H1 (cell line): ENCODE data around the gene KCP. TPM values are rescaled to one million over a fixed set of nuclear protein-coding genes. Genes with fewer than 3 reads are reported as not detected.

Experiments
- CTCF ChIA-PET: fragments of 300-600 bp; sonication (Branson Sonifier 250); formaldehyde crosslinking; loops from one replicate; lab custom pipeline; 2021; ENCODE audit not compliant: partially characterized antibody; lab: Charles Lee
- POLR2A ChIA-PET: fragments of 300-600 bp; sonication (Branson Sonifier 250); formaldehyde crosslinking; loops from one replicate; lab custom pipeline; 2021; ENCODE audit warnings: inconsistent platforms; ENCODE audit not compliant: partially characterized antibody; lab: Charles Lee
- DNase-seq, 2 experiments: peaks; one replicate each; pipeline versions ENCODE4 v3.0.0 to v3.0.0-alpha.2; 2010 to 2022; ENCODE audit warnings: low spot score in 2 of 2, low read depth in 1 of 2, mixed read lengths in 1 of 2
- FAIRE-seq: peaks from 2 replicates; lab custom pipeline; 2011; peaks lifted over from hg19 to GRCh38; lab: Jason Lieb, UNC
- H2AFZ ChIP-seq: 2 replicates; pipeline ENCODE4 v1.8.1; 2012; ENCODE audit warnings: low read length, inconsistent platforms
- H2AK5ac ChIP-seq: 2 replicates; pipeline ENCODE4 v1.6.1; 2013; ENCODE audit warnings: low read depth, low read length
- H2BK120ac ChIP-seq: replicated peaks from 2 replicates; pipeline ENCODE3; 2013; ENCODE audit warnings: low read depth, low read length, inconsistent platforms
- H2BK12ac ChIP-seq: 2 replicates; pipeline ENCODE4 v1.6.1; 2013; ENCODE audit warnings: low read depth, low read length
- H2BK15ac ChIP-seq: 2 replicates; pipeline ENCODE4 v1.6.1; 2013; ENCODE audit warnings: low read length
- H2BK20ac ChIP-seq: 2 replicates; pipeline ENCODE4 v1.6.1; 2013; ENCODE audit warnings: low read length
- H2BK5ac ChIP-seq: 2 replicates; pipeline ENCODE4 v1.6.1; 2013; ENCODE audit warnings: low read depth, low read length
- H3K14ac ChIP-seq: 2 replicates; pipeline ENCODE4 v1.6.1; 2013; ENCODE audit warnings: inconsistent platforms; ENCODE audit not compliant: insufficient read length
- H3K18ac ChIP-seq: 2 replicates; pipeline ENCODE4 v1.6.1; 2013; ENCODE audit warnings: low read length; ENCODE audit errors: extremely low read depth
- H3K23ac ChIP-seq: 2 replicates; pipeline ENCODE4 v1.6.1; 2013; ENCODE audit warnings: inconsistent platforms; ENCODE audit not compliant: insufficient read length
- H3K23me2 ChIP-seq: 2 replicates; pipeline ENCODE4 v1.6.1; 2013; ENCODE audit warnings: low read depth, low read length
- H3K27ac ChIP-seq: 2 replicates; pipeline ENCODE4 v1.6.1; 2011; ENCODE audit warnings: low read depth, low read length, inconsistent platforms
- H3K27me3 ChIP-seq, 4 experiments: replicated peaks in 1 of 4; 1 replicate in 1 of 4; 2 replicates in 3 of 4; pipeline versions ENCODE4 v1.6.1 to v1.8.1; 2011 to 2013; ENCODE audit warnings: low read length in 3 of 4, mild to moderate bottlenecking in 3 of 4, inconsistent platforms in 2 of 4, mixed read lengths in 2 of 4, moderate library complexity in 1 of 4; ENCODE audit not compliant: control insufficient read depth in 3 of 4, insufficient read depth in 3 of 4; ENCODE audit errors: extremely low read depth in 1 of 4
- H3K36me3 ChIP-seq, 4 experiments: 2 replicates each; pipeline versions ENCODE4 v1.6.1 to v1.8.1; 2011 to 2013; ENCODE audit warnings: mild to moderate bottlenecking in 4 of 4, low read length in 3 of 4, moderate library complexity in 2 of 4, control low read depth in 1 of 4, inconsistent platforms in 1 of 4; ENCODE audit not compliant: insufficient read depth in 4 of 4, control insufficient read depth in 2 of 4
- H3K4ac ChIP-seq: replicated peaks from 2 replicates; pipeline ENCODE3; 2013; ENCODE audit warnings: low read length, low read depth, mixed read lengths, inconsistent platforms; ENCODE audit not compliant: insufficient read length
- H3K4me1 ChIP-seq, 4 experiments: replicated peaks in 1 of 4; 1 replicate in 1 of 4; 2 replicates in 3 of 4; pipeline versions ENCODE4 v1.6.1 to v1.8.1; 2011 to 2013; ENCODE audit warnings: low read length in 3 of 4, inconsistent platforms in 2 of 4, mixed read lengths in 1 of 4; ENCODE audit not compliant: insufficient read depth in 4 of 4, control insufficient read depth in 3 of 4
- H3K4me2 ChIP-seq, 2 experiments: 2 replicates each; pipeline versions ENCODE4 v1.6.1 to v1.8.1; 2011 to 2013; ENCODE audit warnings: low read depth in 2 of 2, low read length in 2 of 2, control low read depth in 1 of 2, inconsistent platforms in 1 of 2, mild to moderate bottlenecking in 1 of 2; ENCODE audit not compliant: insufficient read depth in 1 of 2
- H3K4me3 ChIP-seq, 4 experiments: fragments of 200-600, 300-600 bp in 1 of 4; sonication (generic), shearing (Covaris generic), sonication (Bioruptor Twin) in 1 of 4; 2 replicates each; pipeline versions ENCODE4 v1.5.1 to v1.8.1; 2011 to 2016; ENCODE audit warnings: low read length in 4 of 4, low read depth in 3 of 4, control low read depth in 2 of 4, inconsistent platforms in 2 of 4, mild to moderate bottlenecking in 2 of 4, mixed read lengths in 1 of 4, moderate library complexity in 1 of 4; ENCODE audit not compliant: insufficient read depth in 2 of 4; ENCODE audit errors: extremely low read depth in 1 of 4
- H3K56ac ChIP-seq: replicated peaks from 2 replicates; pipeline ENCODE3; 2013; ENCODE audit warnings: low read depth, mild to moderate bottlenecking, mixed read lengths, low read length, inconsistent platforms; ENCODE audit not compliant: insufficient read length
- H3K79me1 ChIP-seq: 2 replicates; pipeline ENCODE4 v1.6.1; 2013; ENCODE audit warnings: low read depth, low read length, control low read depth
- H3K79me2 ChIP-seq, 2 experiments: 2 replicates each; pipeline versions ENCODE4 v1.6.1 to v1.8.1; 2012 to 2013; ENCODE audit warnings: low read length in 2 of 2, mild to moderate bottlenecking in 2 of 2, inconsistent platforms in 1 of 2; ENCODE audit not compliant: insufficient read depth in 2 of 2, control insufficient read depth in 1 of 2
- H3K9ac ChIP-seq, 4 experiments: replicated peaks in 1 of 4; 1 replicate in 1 of 4; 2 replicates in 3 of 4; pipeline versions ENCODE4 v1.6.1 to v1.8.1; 2011 to 2013; ENCODE audit warnings: low read depth in 3 of 4, low read length in 3 of 4, control low read depth in 2 of 4, mild to moderate bottlenecking in 2 of 4, moderate library complexity in 2 of 4, inconsistent platforms in 1 of 4; ENCODE audit errors: extremely low read depth in 1 of 4
- H3K9me3 ChIP-seq, 2 experiments: 2 replicates each; pipeline versions ENCODE4 v1.6.1 to v1.8.1; 2012 to 2013; ENCODE audit warnings: mild to moderate bottlenecking in 2 of 2, moderate library complexity in 2 of 2, control low read depth in 1 of 2, inconsistent platforms in 1 of 2, low read depth in 1 of 2, low read length in 1 of 2, mixed read lengths in 1 of 2; ENCODE audit not compliant: insufficient read depth in 2 of 2
- H4K20me1 ChIP-seq, 2 experiments: replicated peaks in 1 of 2; 2 replicates each; pipeline versions ENCODE3 to v1.8.1; 2011 to 2013; ENCODE audit warnings: inconsistent platforms in 2 of 2, low read length in 2 of 2, mild to moderate bottlenecking in 1 of 2; ENCODE audit not compliant: insufficient read depth in 2 of 2, control insufficient read depth in 1 of 2
- H4K5ac ChIP-seq: 2 replicates; pipeline ENCODE4 v1.6.1; 2013; ENCODE audit warnings: low read length, low read depth, mixed read lengths, inconsistent platforms; ENCODE audit not compliant: insufficient read length
- H4K8ac ChIP-seq: 2 replicates; pipeline ENCODE4 v1.8.0; 2013; ENCODE audit warnings: mild to moderate bottlenecking, moderate library complexity, low read length, inconsistent platforms; ENCODE audit not compliant: insufficient read depth; ENCODE audit errors: extremely low read depth
- H4K91ac ChIP-seq: replicated peaks from 2 replicates; pipeline ENCODE3; 2013; ENCODE audit warnings: low read length, mixed read lengths, inconsistent platforms; ENCODE audit not compliant: insufficient read length
- CTBP2 ChIP-seq: IDR thresholded peaks from 2 replicates; pipeline ENCODE4 v1.7.0; 2011; ENCODE audit warnings: borderline replicate concordance, mild to moderate bottlenecking, moderate library complexity, mixed read lengths, low read length; ENCODE audit not compliant: insufficient read depth, insufficient read length
- JUND ChIP-seq: IDR thresholded peaks from 2 replicates; pipeline ENCODE4 v1.6.1; 2011; ENCODE audit warnings: mild to moderate bottlenecking, improper control_type of control experiment, low read length
- KDM4A ChIP-seq: IDR thresholded peaks from one replicate; pipeline ENCODE4 v1.7.1; 2012; ENCODE audit warnings: low read depth, mild to moderate bottlenecking, moderate library complexity, low read length, inconsistent platforms; ENCODE audit not compliant: severe bottlenecking
- MAFK ChIP-seq: IDR thresholded peaks from 2 replicates; pipeline ENCODE4 v1.6.1; 2012; ENCODE audit warnings: low read depth, mild to moderate bottlenecking, improper control_type of control experiment, low read length
- RNF2 ChIP-seq: fragments of 200-900, 300-1000 bp; sonication (generic); IDR thresholded peaks from 2 replicates; pipeline ENCODE4 v1.7.1; 2016; ENCODE audit warnings: borderline replicate concordance, low read depth, mild to moderate bottlenecking, antibody characterized with exemption, low read length; ENCODE audit not compliant: poor library complexity, severe bottlenecking; ENCODE audit errors: missing control alignments
- RXRA ChIP-seq: IDR thresholded peaks from 2 replicates; pipeline ENCODE4 v1.6.1; 2011; ENCODE audit warnings: low read depth, mild to moderate bottlenecking, low read length, moderate library complexity; ENCODE audit not compliant: insufficient read depth
- SAP30 ChIP-seq: fragments of 300-600 bp; sonication (generic); IDR thresholded peaks from 2 replicates; pipeline ENCODE4 v1.7.1; 2012; ENCODE audit warnings: low read length, moderate library complexity, mild to moderate bottlenecking, inconsistent platforms; ENCODE audit not compliant: insufficient read depth, insufficient replicate concordance
- SP4 ChIP-seq: IDR thresholded peaks from 2 replicates; pipeline ENCODE4 v1.6.1; 2012; ENCODE audit warnings: low read length, inconsistent platforms
- WGBS, 2 experiments: shearing (Covaris generic) in 1 of 2; methylation state at CpG; one replicate each; pipeline versions ENCODE4 v1.1.6 to v1.1.7; 2013 to 2015; ENCODE audit warnings: low lambda C conversion rate in 2 of 2, mixed read lengths in 2 of 2, inconsistent platforms in 1 of 2, low coverage in 1 of 2, missing lambda C conversion rate in 1 of 2; ENCODE audit not compliant: insufficient replicate concordance in 2 of 2, insufficient coverage in 1 of 2, insufficient read length in 1 of 2; ENCODE audit errors: extremely low coverage in 1 of 2, missing lambda C conversion rate in 1 of 2; 5-methylcytosine and 5-hydroxymethylcytosine counted together
- polyA plus RNA-seq, 7 experiments: library from polyadenylated mRNA; depleted of rRNA in 3 of 7; stranded (reverse) in 5 of 7; unstranded in 2 of 7; fragments of >200 nt in 5 of 7; fragments of 200-250 nt in 2 of 7; gene quantifications; 1 replicate in 5 of 7; 2 replicates in 1 of 7; 4 replicates in 1 of 7; pipeline versions ENCODE4 v1.2.1 to v1.2.3, GENCODE V29; 2011 to 2013; ENCODE audit warnings: missing spikeins in 2 of 7, mixed read lengths in 2 of 7
- total RNA-seq: library from RNA; stranded (reverse); fragmentation: NEBNext Ultra II Directional; extraction: Animal tissue kit (Norgen Biotek cat#: 25700); gene quantifications from 2 replicates; pipeline ENCODE4 v1.2.1, GENCODE V29; 2021
- TF ChIP-seq, protein P1 (sequence below): IDR thresholded peaks from 2 replicates; pipeline ENCODE4 v1.6.1; 2012; ENCODE audit warnings: low read length, inconsistent platforms

Gene KCP
- total and polyA plus RNA-seq, 2 of the 8 experiments (the other 6 are each of a cell fraction or from before 2014, with no cell fraction given), result 1.3 to 2.0 TPM

DNA sequence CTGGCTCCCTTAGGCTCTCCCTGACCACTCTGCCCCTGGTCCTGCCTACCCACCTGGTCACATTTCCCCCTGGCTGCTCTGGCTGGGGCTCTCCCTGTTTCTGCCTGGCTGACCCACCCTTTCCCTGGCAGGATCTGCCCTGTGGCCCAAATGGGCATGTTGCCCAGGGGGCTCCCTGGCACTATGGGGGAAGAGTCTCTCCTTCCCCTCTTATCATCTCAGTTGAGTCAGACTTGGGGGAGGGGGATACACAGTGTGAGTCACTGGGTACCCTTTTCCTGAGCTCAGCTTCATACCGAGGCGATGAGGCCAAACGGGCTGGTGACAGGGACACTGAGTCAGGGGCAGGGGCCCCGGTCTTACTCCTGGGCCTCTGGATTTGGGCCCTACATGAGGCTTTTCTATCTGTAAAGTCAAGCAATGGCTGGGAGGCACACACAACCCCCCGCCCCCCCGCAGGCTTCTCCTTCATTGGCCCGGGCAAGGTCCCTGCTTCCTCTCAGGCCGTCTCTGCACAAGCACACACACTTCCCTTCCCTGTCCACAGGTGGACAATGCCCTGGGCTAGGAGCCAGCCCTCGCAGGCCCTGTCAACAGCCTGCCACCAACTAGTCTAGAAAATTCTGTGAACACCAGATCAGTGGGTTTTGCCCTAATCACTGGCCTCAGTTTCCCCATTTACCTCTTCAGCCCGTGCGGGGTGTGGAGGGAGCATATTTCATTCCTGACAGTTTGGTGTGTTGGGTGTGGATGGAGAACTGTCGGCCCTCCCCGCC lies 80.9 kb downstream of the KCP start:
- Histone ChIP-seq H3K56ac (no peak overlapping the region), H3K23ac (no peak overlapping the region), H3K27me3 (peaks cover 8 to 27% (median 27%) of the 10 kb centered on the region in 4 experiments; a peak in 6 of 7 replicates), H4K91ac (no peak overlapping the region), H3K79me2 (no peaks in the 10 kb centered on the region), H2BK5ac (no peak overlapping the region), H3K23me2 (peaks cover 24% of the 10 kb centered on the region), H2BK20ac (peak overlapping the region; percentile 93; the same call in 1 of the 2 replicates), H3K27ac (no peak overlapping the region), H4K5ac (no peak overlapping the region), H3K9ac (no peak overlapping the region), H3K79me1 (no peaks in the 10 kb centered on the region), H4K20me1 (no peaks in the 10 kb centered on the region), H4K8ac (no peak overlapping the region), H3K4me1 (peaks cover 3 to 53% (median 30%) of the 10 kb centered on the region in 4 experiments), H3K4me3 (peak overlapping the region in 3 of 4 experiments; percentile 34 to 66 (median 63); a peak in 7 of 8 replicates), H3K14ac (no peak overlapping the region), H3K36me3 (no peaks in the 10 kb centered on the region), H2BK15ac (peak overlapping the region; percentile 81; the same call in 1 of the 2 replicates), H3K4me2 (peak overlapping the region; percentile 62 to 99), H3K4ac (no peak overlapping the region), H3K18ac (no peak overlapping the region; the same call in 1 of the 2 replicates), H2AFZ (no peak overlapping the region), H2BK12ac (peak overlapping the region; percentile 39; the same call in 1 of the 2 replicates), H2BK120ac (no peak overlapping the region), H2AK5ac (no peak overlapping the region), H3K9me3 (no peaks in the 10 kb centered on the region)
- WGBS, 2 experiments, result 49% methylated on average over 11 of the region's 13 CpGs; no CpG with 5 or more reads in 1 of the 2 experiments
- POLR2A ChIA-PET, result interaction anchor here (2.2 kb wide), 1 partner anchor 28 kb away, joined by 6 read pairs; no protein-coding TSS in a partner anchor
- FAIRE-seq (no peak), DNase-seq (no peak)
- CTCF ChIA-PET, result interaction anchor here (0.7 to 3.2 kb wide), 7 partner anchors 11 to 370 kb away, joined by 3 to 12 read pairs (median 4); partner anchors contain the start of gene ATP6V1F
- no peak for TF ChIP-seq RXRA
- TF ChIP-seq, protein P1, sequence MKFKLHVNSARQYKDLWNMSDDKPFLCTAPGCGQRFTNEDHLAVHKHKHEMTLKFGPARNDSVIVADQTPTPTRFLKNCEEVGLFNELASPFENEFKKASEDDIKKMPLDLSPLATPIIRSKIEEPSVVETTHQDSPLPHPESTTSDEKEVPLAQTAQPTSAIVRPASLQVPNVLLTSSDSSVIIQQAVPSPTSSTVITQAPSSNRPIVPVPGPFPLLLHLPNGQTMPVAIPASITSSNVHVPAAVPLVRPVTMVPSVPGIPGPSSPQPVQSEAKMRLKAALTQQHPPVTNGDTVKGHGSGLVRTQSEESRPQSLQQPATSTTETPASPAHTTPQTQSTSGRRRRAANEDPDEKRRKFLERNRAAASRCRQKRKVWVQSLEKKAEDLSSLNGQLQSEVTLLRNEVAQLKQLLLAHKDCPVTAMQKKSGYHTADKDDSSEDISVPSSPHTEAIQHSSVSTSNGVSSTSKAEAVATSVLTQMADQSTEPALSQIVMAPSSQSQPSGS, result no peak
- no peak for TF ChIP-seq KDM4A
- no peak for TF ChIP-seq SP4
- no peak for TF ChIP-seq RNF2
- no peak for TF ChIP-seq CTBP2
- no peak for TF ChIP-seq JUND
- TF ChIP-seq SAP30, result no peak
- TF ChIP-seq MAFK, result no peak
